Spleen (tissue), 7 donors: ENCODE results near the gene ZNF805.

Source experiments
- POLR2AphosphoS5 ChIP-seq, 3 donors: sonication (generic); formaldehyde crosslinking; IDR thresholded peaks; one replicate each; pipeline ENCODE4 v1.5.1; 2017; ENCODE audit warnings: antibody characterized with exemption in 3 of 3
- TF ChIP-seq, protein P1 (sequence below), 11 experiments: fragments of 200-600 bp in 7 of 11; fragments of 450-650 bp in 4 of 11; sonication (generic) in 4 of 11; IDR thresholded peaks in 8 of 11; conservative IDR thresholded peaks in 3 of 11; 1 replicate in 7 of 11; 2 replicates in 4 of 11; pipeline versions ENCODE4 v1.4.0 to v1.8.0; 2016 to 2021; ENCODE audit warnings: antibody characterized with exemption in 11 of 11, inconsistent platforms in 4 of 11, mild to moderate bottlenecking in 1 of 11
- donor health status: DM: no; HTN: no; CAD: no; lungs with moderate emphysema.
- donor health status: DM: no; HTN: no; CAD: no.
- donor health status: DM: no; HTN: no; CAD: no.

DNA sequence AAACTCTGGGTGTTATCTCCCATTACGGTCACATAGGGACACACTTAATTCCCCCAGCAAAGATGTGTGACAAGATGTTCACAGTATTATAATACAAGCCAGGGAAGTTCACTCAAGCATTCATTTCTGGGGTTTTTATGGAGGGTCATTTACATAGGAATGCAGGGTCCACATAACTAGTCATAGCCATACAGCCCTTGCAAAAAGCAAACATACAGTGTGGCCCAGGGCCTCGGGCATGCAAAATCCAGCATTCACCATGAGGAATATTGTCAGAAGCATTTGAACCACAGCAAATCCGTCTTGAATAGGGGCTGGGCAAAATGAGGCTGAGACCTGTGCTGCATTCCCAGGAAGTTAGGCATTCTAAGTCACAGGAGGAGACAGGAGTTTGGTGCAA, 26.9 kb downstream of the ZNF805 start:
- TF ChIP-seq, protein P1, sequence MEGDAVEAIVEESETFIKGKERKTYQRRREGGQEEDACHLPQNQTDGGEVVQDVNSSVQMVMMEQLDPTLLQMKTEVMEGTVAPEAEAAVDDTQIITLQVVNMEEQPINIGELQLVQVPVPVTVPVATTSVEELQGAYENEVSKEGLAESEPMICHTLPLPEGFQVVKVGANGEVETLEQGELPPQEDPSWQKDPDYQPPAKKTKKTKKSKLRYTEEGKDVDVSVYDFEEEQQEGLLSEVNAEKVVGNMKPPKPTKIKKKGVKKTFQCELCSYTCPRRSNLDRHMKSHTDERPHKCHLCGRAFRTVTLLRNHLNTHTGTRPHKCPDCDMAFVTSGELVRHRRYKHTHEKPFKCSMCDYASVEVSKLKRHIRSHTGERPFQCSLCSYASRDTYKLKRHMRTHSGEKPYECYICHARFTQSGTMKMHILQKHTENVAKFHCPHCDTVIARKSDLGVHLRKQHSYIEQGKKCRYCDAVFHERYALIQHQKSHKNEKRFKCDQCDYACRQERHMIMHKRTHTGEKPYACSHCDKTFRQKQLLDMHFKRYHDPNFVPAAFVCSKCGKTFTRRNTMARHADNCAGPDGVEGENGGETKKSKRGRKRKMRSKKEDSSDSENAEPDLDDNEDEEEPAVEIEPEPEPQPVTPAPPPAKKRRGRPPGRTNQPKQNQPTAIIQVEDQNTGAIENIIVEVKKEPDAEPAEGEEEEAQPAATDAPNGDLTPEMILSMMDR (IDR thresholded peaks at IDR 0.05 in 8 of 11, conservative IDR thresholded peaks at IDR 0.05 in 3 of 11): no peak
- no peak for TF ChIP-seq POLR2AphosphoS5 (IDR thresholded peaks at IDR 0.05)
